HPDE6-E6E7 (cell line): ENCODE measurements around the gene KPNA2.
"Not testable (repeated sequence)": the region's sequence is repeated elsewhere in the genome, so short reads cannot be mapped to it uniquely, and the experiment has no call there.

Experiments used
- DNase-seq: peaks from one replicate; pipeline ENCODE4 v3.0.0; 2011; ENCODE audit warnings: missing footprints; ENCODE audit errors: extremely low spot score

Gene KPNA2

DNA sequence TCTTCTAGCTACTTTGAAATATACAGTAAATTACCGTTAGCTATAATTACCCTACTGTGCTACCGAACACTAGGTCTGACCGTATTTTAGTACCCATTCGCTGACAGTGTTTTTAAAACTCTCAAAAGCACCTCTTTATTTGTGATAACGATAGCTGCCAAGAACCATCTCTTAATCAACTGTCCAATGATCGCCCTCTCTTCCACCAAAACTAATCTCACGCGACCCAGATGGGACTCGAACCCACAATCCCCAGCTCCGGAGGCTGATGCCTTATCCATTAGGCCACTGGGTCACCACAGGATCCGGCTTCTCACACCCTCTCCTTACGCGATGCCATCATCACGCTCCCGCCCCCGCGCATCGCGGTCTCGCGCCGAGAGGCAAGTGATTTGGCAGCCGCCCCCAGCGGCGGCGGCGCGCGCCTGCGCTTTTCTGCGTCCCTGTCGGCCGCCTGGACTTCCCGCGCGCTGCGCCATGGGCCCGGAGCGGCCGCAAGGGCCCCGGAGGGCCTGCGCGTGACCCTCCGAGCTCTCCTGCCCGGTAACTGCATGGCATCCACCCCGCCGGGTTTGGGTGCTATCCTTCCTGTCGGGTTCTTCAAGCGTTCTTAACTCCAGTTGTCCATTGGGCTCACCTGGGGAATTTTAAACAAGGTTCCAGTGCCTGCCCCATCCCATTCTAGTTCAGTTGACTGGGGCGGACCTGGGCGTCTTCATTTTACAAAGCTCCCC is 15.7 kb upstream of the KPNA2 start:
- DNase-seq = peak; percentile 93

DNA sequence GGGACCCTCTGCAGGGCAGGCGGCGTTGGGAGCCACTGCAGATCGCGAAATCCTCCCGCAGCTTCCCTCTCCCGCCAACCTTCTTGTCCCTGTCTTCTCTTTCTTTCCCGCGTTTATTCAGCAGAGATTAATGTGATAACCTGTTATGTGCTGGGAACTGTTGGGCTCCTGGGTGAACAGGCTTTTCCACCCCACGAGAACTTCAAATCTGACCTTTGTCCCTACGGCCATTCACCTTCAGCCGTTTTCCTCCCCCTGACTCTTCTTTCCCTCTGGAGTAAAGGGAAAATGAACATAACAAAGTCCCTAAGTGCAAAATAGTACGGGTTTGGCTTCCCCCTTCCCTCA is 15.2 kb upstream of the KPNA2 start:
- DNase-seq = peak; percentile 34

DNA sequence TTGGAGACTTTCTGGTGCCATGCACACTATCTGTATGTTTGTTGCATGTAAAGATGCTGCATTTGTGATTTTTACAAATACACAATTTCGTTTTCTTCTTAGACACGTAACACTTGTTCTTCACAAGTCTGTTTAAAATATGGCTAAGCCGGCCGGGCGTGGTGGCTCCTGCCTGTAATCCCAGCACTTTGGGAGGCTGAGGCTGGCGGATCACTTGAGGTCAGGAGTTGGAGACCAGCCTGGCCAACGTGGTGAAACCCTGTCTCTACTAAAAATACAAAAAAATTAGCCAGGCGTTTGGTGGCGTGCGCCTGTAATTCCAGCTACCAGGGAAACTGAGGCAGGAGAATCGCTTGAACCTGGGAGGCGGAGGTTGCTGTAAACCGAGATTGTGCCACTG is 14.7 kb upstream of the KPNA2 start:
- not testable (repeated sequence) for DNase-seq

GRCh38 chr17:68021963-68022362 is 13.6 kb upstream of the KPNA2 start:
- DNase-seq = no peak

GRCh38 chr17:68022547-68022946 is 13.0 kb upstream of the KPNA2 start:
- DNase-seq = not testable (repeated sequence)

DNA sequence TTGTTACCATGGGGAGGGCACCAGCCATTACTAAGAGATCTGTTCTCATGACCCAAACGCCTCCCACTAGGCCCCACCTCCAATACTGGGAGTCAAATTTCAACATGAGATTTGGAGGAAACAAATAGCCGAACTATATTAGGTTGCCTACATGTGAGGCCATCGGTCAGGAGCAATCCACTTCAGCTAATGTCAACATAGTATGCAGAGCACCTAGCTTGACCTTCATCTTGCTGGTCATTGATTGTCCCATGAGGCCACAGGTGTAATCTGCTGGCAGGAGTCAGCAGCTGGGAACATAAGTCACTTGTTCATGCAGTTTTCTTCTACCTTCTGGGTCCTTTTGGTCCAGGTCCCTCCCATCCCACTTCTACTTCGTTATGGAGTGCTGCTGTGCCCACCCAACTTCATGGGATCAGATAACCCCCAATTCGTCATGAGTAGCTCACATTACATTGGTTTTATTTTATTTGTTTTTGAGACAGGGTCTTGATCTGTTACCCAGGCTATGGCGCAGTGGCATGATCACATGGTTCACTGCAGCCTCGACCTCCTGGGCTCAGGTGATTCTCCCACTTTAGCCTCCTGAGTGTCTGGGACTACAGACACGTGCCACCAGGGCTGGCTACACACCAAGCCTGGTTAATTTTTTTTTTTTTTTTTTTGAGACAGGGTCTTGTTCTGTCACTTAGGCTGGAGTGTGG is 5.9 kb upstream of the KPNA2 start:
- DNase-seq = no peak

GRCh38 chr17:68033636-68034451 is 1.7 kb upstream of the KPNA2 start:
- no peak for DNase-seq

GRCh38 chr17:68034452-68034776 is 1.1 kb upstream of the KPNA2 start:
- DNase-seq = no peak

- peak; percentile 96 for DNase-seq
These were observed 408 bp upstream of the KPNA2 start for GRCh38 chr17:68035131-68035522.

DNA sequence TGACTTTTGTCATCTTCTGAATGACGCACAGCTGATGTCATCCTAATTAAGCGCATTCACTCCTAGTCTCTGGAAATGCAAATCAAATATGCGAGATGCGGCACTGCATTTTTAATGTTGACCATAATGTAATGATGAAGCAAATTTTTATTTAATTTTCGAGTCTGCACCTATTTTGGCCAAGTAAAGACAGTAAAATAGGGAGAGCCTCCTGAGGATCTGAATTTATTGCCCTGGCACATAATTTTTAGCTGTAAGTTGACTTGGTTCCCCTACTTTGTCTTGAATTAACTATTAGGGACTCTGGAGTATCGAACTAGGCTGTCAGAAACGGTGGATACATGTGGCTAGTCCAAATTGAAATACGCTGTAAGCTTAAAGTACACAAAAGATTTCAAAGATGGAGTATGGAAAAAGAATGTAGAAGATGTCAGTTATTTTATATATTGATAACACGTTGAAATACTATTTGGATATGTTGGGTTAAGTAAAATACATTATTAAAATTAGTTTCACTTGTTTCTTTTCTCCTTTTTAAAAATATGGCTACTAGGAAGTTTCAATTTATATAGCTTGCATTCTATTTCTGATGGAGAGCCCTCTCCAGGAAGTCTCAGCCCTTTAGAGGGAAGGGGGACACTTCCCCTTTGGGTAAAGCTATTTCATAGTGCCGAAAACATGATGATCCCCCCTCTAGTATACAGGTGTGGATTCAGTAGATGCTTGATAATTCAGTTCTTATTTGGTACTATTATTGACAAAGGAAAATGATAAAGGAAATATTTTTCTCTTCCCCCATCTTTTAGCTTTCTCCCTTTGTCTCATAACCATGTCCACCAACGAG is 991 bp downstream of the KPNA2 start:
- no peak for DNase-seq

DNA sequence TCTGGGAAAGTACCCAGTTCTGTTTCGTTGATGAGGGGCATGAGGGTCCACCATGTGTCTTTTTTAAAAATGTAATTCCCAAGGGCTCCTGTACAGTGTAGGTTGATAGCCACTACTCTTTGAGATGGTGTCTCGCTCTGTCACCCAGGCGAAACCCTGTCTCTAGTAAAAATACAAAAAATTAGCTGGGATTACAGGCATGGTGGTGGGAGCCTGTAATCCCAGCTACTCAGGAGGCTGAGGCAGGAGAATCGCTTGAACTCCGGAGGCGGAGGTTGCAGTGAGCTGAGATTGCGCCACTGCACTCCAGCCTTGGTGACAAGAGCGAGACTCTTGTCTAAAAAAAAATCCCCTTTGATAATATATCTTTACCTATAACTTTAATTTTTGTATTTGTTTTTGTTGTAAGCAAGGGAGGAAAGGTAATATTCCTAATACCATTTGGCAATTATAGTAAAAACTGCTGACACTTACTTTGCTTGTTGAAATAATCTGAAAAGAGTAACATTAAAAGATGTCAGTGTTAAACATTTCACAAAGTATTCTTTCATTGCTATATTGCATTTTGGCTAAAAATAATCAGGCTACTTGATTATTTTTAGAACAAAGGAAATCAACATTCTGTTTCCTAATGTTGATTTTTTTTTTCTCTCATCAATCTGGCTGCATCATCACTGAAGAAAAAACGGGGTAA is 11.8 kb downstream of the KPNA2 start:
- DNase-seq = no peak

DNA sequence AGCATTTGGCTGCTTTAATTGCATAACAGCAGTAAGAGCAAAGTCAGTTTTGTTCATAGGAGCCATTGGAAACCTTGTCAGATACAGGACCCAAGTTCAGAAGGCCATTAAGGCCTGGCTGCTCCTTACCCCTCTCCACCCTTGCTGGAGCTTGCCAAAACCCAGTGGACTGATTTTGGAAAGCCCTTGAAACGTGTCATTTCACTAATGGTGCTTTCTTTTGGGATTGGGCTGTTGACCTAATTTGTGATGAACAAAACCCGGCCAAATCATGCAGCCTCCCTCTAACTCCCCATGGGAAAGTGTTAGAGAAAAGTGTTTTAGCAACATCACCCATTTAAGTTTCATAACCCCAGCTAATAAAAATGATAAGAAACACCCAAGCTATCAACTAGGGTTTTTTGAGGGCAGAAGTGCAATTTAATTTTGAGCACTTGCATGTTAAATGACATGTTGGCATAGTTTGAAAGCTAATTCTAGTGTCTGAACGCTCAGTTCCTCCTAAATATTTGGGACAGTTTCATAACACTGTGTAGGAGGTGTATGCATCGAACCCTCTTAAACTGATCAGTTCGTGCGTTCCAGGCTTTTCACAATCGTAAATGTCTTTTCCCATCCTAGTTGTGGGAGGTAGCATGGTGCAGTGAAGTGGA is 12.5 kb downstream of the KPNA2 start:
- DNase-seq = not testable (repeated sequence)

DNA sequence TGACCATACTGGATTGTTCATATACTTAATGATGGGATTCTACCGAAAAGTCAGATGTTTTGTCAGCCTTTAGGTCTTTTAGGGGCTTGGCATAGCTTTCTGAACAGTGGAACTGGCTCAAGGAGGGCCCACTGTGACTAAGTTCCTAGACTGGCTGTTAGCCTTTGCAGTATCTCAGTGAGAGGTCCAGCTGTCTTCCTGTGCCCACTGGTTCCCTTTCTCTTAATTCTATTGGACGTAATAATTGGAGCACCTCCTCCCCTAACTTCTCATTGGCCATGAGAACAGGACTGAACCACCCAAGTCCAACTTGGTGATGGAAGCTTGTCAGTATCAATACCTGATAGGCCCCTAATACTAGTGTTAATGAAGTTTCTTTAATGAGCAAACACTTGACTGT is 13.5 kb downstream of the KPNA2 start:
- no peak for DNase-seq

DNA sequence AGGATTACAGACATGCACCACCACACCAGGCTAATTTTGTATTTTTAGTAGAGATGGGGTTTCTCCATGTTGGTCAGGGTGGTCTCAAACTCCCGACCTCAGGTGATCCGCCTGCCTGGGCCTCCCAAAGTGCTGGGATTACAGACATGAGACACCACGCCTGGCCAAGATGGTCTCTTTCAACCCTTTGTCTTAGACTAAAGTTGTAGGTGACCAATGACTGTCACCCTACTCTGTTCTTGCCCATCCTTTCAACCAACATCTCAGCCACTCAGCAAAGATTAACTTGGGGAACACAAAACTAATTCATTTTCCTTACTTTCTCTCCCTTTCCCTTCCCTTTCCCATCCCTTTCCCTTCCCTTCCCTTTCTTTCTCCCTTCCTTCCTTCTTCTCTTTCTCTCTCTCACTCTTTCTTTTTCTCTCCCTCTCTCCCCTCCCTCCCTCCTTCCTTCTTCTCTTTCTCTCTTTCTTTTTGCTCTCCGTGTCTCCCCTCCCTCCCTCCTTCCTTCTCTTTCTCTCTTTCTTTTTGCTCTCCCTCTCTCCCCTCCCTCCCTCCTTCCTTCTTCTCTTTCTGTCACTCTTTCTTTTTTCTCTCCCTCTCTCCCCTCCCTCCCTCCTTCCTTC is 14.4 kb downstream of the KPNA2 start:
- not testable (repeated sequence) for DNase-seq

GRCh38 chr17:68051321-68052312 is 16.1 kb downstream of the KPNA2 start:
- DNase-seq = not testable (repeated sequence)

DNA sequence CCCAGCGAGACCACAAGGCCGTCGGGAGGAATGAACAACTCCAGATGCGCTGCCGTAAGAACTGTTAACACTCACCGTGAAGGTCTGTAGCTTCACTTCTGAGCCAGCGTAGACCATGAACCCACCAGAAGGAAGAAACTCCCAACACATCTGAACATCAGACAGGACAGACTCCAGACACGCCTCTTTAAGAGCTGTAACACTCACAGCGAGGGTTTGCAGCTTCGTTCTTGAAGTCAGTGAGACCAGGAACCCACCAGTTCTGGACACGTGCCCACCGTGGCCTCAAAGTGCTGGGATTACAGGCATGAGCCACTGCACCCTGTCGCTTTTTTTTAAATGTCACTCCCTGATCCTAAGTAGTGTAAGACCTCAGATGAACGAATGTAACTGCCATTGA is 17.3 kb downstream of the KPNA2 start:
- DNase-seq = no peak

DNA sequence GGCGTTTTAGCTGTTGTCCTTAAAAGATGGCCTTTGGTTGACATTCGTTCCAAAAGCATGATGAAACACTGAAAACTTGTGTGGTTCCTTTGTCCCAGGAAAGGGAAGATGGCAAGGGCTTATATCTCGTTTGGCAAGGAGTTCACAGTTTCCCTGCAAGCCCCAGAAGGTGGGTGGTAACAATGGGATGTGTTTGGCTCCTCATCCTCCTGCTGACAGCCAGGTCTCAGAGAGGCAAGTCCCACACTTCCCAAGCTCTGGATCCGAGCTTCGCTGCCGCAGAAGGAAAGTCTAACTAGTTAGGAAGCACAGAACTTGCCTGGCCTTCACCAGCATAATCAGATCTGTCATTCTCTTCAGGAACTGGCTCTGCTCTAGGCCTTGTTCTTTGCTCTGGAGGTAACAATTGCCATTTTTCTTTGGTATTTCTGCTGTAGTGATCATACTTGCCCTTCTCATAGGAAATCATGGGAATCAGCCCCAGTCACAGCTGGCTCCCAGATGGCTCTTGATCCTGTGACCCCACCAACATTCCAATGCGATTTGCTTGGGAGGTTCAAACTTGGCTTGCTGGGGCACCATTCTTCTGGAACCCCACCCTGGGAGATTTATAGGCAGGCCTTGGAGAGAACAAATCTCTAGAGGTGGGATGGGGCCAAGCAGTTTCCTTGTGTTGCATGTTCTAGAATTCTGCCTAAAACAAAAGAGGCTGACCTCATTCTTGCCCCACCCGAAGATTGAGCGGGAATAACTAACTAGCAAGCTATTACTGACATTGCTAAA is 17.9 kb downstream of the KPNA2 start:
- no peak for DNase-seq

- no peak for DNase-seq
These were observed 18.9 kb downstream of the KPNA2 start for GRCh38 chr17:68054296-68054900.
